Activated CD8-positive, alpha-beta memory T cell treated with anti-CD3 and anti-CD28 coated beads for 36 hours (primary cell): ENCODE results near the gene COL6A3. TPM values are rescaled to one million over a fixed set of nuclear protein-coding genes. Genes with fewer than 3 reads are reported as not detected.

Experiments used
- total RNA-seq, 2 experiments: library from RNA; stranded (reverse); gene quantifications; one replicate each; pipeline ENCODE4 v1.2.3, GENCODE V29; 2021

The COL6A3 gene
- total RNA-seq, 2 experiments from 2014 or later = 15.8 to 18.6 TPM

Other genes with a start within 250 kb of the COL6A3 start
- gene MLPH, start 73.1 kb upstream of the COL6A3 start, total RNA-seq = not detected
- gene PRLH, start 152.4 kb upstream of the COL6A3 start, total RNA-seq = not detected
- not detected for gene RAB17, start 176.6 kb upstream of the COL6A3 start, total RNA-seq
- gene LRRFIP1, start 213.4 kb upstream of the COL6A3 start, total RNA-seq = 100 to 1,000 TPM; 203 to 210 TPM